ENCODE data around the gene MYL12A. TPM values are rescaled to one million over a fixed set of nuclear protein-coding genes. Genes with fewer than 3 reads are reported as not detected.

MYL12A gene
- total RNA-seq, 4 donors from 2014 or later: 256 to 378 (median 305) TPM

- TF ChIP-seq CTCF (IDR thresholded peaks at IDR 0.05) (no peak), POLR2A (IDR thresholded peaks at IDR 0.05) (no peak)
- peak overlapping the region; percentile 51 to 52 for H3K27ac ChIP-seq
- no peaks in the 10 kb centered on the region for H3K36me3 ChIP-seq
- DNase-seq: no peak
- H3K27me3 ChIP-seq: no peaks in the 10 kb centered on the region
- peaks cover 0 to 6% of the 10 kb centered on the region in 2 donors for H3K4me1 ChIP-seq
- H3K4me3 ChIP-seq: no peak overlapping the region
- no peaks in the 10 kb centered on the region for H3K9me3 ChIP-seq
- intact Hi-C loops (cut with DNase I; ENCODE audit: low total_unique reads): no loop called here
Measured at GRCh38 chr18:3250237-3251107, 2.9 kb downstream of the MYL12A start.

- Histone ChIP-seq H3K27ac (peak overlapping the region; percentile 33 to 35), H3K9me3 (no peaks in the 10 kb centered on the region), H3K27me3 (no peaks in the 10 kb centered on the region), H3K4me3 (no peak overlapping the region), H3K36me3 (no peaks in the 10 kb centered on the region), H3K4me1 (peaks cover 0 to 6% of the 10 kb centered on the region in 2 donors)
- TF ChIP-seq POLR2A (IDR thresholded peaks at IDR 0.05) (no peak), CTCF (IDR thresholded peaks at IDR 0.05) (no peak)
- DNase-seq: no peak
- intact Hi-C loops (cut with DNase I; ENCODE audit: low total_unique reads): no loop called here
Measured at GRCh38 chr18:3251249-3251962, 3.8 kb downstream of the MYL12A start.

GRCh38 chr18:3251963-3252277, 4.3 kb downstream of the MYL12A start:
- H3K4me3 ChIP-seq: no peak overlapping the region
- no peak for TF ChIP-seq CTCF (IDR thresholded peaks at IDR 0.05)
- TF ChIP-seq POLR2A (IDR thresholded peaks at IDR 0.05): no peak
- peaks cover 0 to 6% of the 10 kb centered on the region in 2 donors for H3K4me1 ChIP-seq
- no peaks in the 10 kb centered on the region for H3K9me3 ChIP-seq
- intact Hi-C loops (cut with DNase I; ENCODE audit: low total_unique reads): no loop called here
- no peaks in the 10 kb centered on the region for H3K36me3 ChIP-seq
- peak overlapping the region; percentile 33 to 35 for H3K27ac ChIP-seq
- no peak for DNase-seq
- no peaks in the 10 kb centered on the region for H3K27me3 ChIP-seq

GRCh38 chr18:3252843-3253242, 5.2 kb downstream of the MYL12A start:
- intact Hi-C loops (cut with DNase I; ENCODE audit: low total_unique reads): no loop called here
- no peak for DNase-seq
- TF ChIP-seq CTCF (IDR thresholded peaks at IDR 0.05): no peak
- TF ChIP-seq POLR2A (IDR thresholded peaks at IDR 0.05): no peak
- Histone ChIP-seq H3K9me3 (no peaks in the 10 kb centered on the region), H3K4me3 (no peak overlapping the region), H3K27ac (peak overlapping the region in 1 of 2 donors; percentile 33), H3K27me3 (no peaks in the 10 kb centered on the region), H3K4me1 (peaks cover 0 to 6% of the 10 kb centered on the region in 2 donors), H3K36me3 (no peaks in the 10 kb centered on the region)

GRCh38 chr18:3254725-3255124, 7.1 kb downstream of the MYL12A start:
- H3K9me3 ChIP-seq: no peaks in the 10 kb centered on the region
- no peak overlapping the region for H3K4me3 ChIP-seq
- peak overlapping the region in 1 of 2 donors; percentile 26 for H3K27ac ChIP-seq
- intact Hi-C loops (cut with DNase I; ENCODE audit: low total_unique reads): no loop called here
- TF ChIP-seq CTCF (IDR thresholded peaks at IDR 0.05) (no peak), POLR2A (IDR thresholded peaks at IDR 0.05) (no peak)
- no peak for DNase-seq
- H3K27me3 ChIP-seq: no peaks in the 10 kb centered on the region
- no peaks in the 10 kb centered on the region for H3K36me3 ChIP-seq
- H3K4me1 ChIP-seq: no peaks in the 10 kb centered on the region
